Spinal cord (tissue), 10 donors: ENCODE measurements around the gene TTC38. TPM values are rescaled to one million over a fixed set of nuclear protein-coding genes. Genes with fewer than 3 reads are reported as not detected.

Source experiments
- DNase-seq, 6 donors: peaks; one replicate each; pipeline versions ENCODE4 v3.0.0 to v3.0.0-alpha.2; 2013 to 2015; ENCODE audit warnings: low spot score in 6 of 6, low read depth in 4 of 6
- H3K27ac ChIP-seq: one replicate; pipeline ENCODE4 v1.5.1; 2013; ENCODE audit warnings: low read depth, low read length, control low read depth
- H3K27me3 ChIP-seq: one replicate; pipeline ENCODE4 v1.6.1; 2013; ENCODE audit warnings: low read length; ENCODE audit not compliant: control insufficient read depth, insufficient read depth
- H3K36me3 ChIP-seq: one replicate; pipeline ENCODE4 v1.6.1; 2013; ENCODE audit warnings: low read length; ENCODE audit not compliant: control insufficient read depth, insufficient read depth
- H3K4me1 ChIP-seq: one replicate; pipeline ENCODE4 v1.6.1; 2013; ENCODE audit warnings: low read length; ENCODE audit not compliant: control insufficient read depth, insufficient read depth
- H3K4me3 ChIP-seq: one replicate; pipeline ENCODE4 v1.5.1; 2013; ENCODE audit warnings: low read depth, low read length, control low read depth
- H3K9me3 ChIP-seq: one replicate; pipeline ENCODE4 v1.6.1; 2013; ENCODE audit warnings: low read length; ENCODE audit not compliant: control insufficient read depth, insufficient read depth
- WGBS: methylation state at CpG from one replicate; pipeline ENCODE4 v1.1.5; 2013; ENCODE audit warnings: missing lambda C conversion rate; ENCODE audit not compliant: insufficient coverage; 5-methylcytosine and 5-hydroxymethylcytosine counted together
- polyA plus RNA-seq, 2 donors: library from polyadenylated mRNA; unstranded; fragments of 120-200 nt; gene quantifications; one replicate each; pipeline ENCODE4 v1.2.1, GENCODE V29; 2013; ENCODE audit not compliant: insufficient read length in 2 of 2
- total RNA-seq, 2 donors: library from RNA; depleted of rRNA in 1 of 2; stranded (reverse); fragments of 120-200 nt in 1 of 2; fragments of >200 nt in 1 of 2; gene quantifications; one replicate each; pipeline versions ENCODE4 v1.2.3 to v1.2.4, GENCODE V29; 2013 to 2014
- donor health status: healthy.

Gene TTC38
- total and polyA plus RNA-seq, 4 donors = 15.6 to 33.1 (median 27.3) TPM

DNA sequence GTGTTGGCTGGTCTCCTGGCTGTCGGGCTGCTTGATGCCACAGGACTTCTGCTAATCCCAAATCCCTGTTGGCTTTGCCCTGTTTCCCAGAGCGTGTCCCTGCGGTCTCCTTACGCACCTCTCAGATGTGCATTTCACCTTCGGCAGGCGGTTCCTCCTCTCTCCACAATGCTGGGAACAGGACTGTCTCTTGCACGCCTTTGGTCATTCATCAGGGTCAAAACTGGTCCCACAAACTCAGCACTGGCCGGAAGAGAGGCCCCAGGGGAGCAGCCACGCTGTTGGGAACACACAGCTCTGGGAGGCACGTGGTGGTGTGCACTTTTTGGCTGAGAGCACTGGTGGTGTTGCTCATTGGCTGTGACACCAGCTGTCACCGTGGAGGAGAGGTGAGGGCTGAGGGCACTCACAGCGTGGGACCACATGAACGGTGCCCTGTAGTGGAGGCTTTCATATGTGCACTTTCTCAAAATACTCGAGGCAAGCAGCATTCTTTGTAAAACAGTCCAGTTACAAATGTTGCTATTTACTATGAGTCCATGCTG, 52.4 kb downstream of the TTC38 start:
- Histone ChIP-seq H3K27ac (no peak overlapping the region), H3K27me3 (no peaks in the 10 kb centered on the region), H3K4me1 (no peaks in the 10 kb centered on the region), H3K36me3 (peaks cover 62% of the 10 kb centered on the region), H3K4me3 (no peak overlapping the region), H3K9me3 (no peaks in the 10 kb centered on the region)
- no peak for DNase-seq
- WGBS = 92% methylated on average over 14 of the region's 14 CpGs

DNA sequence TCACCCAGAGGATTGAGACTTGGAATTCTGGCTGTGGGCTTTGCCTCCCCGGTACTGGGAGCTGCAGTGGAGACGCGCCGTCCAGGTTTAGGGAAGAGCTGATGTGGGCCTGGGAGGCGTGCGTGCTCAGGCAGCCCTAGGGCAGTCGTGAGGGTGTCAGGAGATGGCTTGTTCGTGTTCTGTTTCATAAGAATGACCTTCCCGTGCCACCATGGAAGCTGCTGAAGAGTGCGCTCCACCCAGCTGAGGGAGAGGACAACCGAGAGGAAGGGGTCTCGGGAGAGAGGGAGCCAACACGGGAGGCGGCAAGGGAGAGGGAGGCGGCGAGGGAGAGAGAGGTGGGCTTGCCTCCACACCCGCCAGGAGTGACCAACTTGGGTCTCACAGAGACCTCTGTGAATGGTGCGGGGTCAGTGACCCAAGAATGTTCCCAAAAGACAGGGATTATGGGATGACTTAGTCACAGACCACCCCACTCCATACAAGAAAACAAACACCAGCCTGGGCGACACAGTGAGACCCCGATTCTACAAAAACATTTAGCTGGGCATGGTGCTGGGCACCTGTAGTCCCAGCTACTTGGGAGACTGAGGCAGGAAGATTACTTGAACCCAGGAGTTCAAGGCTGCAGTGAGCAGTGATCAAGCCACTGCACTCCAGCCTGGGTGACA, 53.0 kb downstream of the TTC38 start:
- Histone ChIP-seq H3K4me3 (no peak overlapping the region), H3K27ac (no peak overlapping the region), H3K27me3 (no peaks in the 10 kb centered on the region), H3K9me3 (no peaks in the 10 kb centered on the region), H3K4me1 (no peaks in the 10 kb centered on the region), H3K36me3 (peaks cover 65% of the 10 kb centered on the region)
- WGBS = 97% methylated on average over 19 of the region's 20 CpGs
- no peak for DNase-seq

DNA sequence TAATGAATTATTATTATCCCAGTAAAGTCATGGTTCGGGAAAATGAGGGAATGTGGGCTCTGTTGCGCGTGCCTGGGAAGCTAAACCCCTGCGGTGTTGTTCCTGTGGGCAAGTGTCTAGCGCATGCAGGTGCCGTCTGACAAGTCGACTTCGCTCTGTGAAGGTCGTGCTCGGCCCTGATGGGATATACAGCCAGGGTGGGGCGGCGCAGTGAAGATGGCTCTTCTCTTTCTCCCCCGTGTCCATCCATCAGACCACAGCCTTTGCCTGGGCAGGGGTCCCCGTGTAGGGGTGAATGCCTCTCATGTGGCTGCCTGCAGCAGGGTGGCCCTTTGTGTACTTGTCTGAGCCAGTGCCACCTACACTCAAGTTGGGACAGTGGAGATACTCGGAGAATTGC, 54.9 kb downstream of the TTC38 start:
- DNase-seq = no peak
- H3K27ac ChIP-seq = no peak overlapping the region
- no peaks in the 10 kb centered on the region for H3K4me1 ChIP-seq
- H3K27me3 ChIP-seq = no peaks in the 10 kb centered on the region
- no peak overlapping the region for H3K4me3 ChIP-seq
- 97% methylated on average over 15 of the region's 15 CpGs for WGBS
- peaks cover 66% of the 10 kb centered on the region for H3K36me3 ChIP-seq
- no peaks in the 10 kb centered on the region for H3K9me3 ChIP-seq

DNA sequence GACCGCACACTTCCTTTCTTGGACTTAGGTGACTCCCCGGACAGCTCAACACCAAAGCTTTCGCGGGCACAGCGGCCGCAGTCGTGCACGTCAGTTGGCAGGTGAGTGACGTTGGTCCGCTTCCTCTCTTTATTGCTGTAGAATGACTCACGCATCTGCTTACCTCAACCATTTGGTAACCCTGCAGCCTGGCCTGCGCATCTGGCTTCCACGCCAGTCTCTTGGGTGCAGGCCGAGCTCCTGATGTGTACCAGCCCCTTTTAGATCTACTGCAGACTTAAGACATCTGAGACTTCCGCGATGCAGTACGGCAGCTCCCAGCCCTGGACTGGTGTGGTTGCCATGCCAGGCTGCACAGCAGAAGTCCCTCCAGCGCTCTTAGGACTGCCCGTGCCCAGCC, 55.4 kb downstream of the TTC38 start:
- 97% methylated on average over 19 of the region's 19 CpGs for WGBS
- no peaks in the 10 kb centered on the region for H3K9me3 ChIP-seq
- H3K4me1 ChIP-seq = no peaks in the 10 kb centered on the region
- no peaks in the 10 kb centered on the region for H3K27me3 ChIP-seq
- H3K27ac ChIP-seq = no peak overlapping the region
- peaks cover 65% of the 10 kb centered on the region for H3K36me3 ChIP-seq
- no peak for DNase-seq
- H3K4me3 ChIP-seq = no peak overlapping the region

DNA sequence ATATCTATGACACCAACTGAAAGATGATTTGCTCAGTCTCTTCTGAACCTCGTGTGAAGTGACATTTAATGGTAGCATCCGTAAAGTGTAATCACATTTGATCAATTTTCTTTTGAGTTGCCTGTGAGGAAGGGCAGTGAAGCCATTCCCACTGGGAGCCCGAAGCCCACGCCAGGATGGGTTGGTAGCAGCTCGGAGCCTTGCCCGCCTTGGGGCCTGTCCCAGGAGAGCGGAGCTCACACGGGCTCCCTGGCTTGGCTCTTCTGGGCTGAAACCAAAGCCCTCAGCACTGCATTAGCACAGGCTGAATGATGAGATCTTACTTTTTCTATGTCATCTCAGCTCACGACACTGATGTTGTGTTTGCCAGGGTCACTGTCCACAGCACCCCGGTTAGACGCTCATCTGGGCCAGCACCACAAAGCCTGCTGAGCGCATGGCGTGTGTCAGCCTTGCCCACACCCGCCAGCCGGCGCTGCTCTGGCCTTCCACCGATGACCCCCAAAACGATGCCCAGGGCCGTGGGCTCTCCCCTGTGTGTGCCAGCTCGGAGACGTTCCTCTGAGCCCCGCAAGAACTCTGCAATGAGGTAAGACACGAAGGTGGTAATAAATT, 58.4 kb downstream of the TTC38 start:
- H3K27ac ChIP-seq = no peak overlapping the region
- no peaks in the 10 kb centered on the region for H3K4me1 ChIP-seq
- WGBS = 98% methylated on average over 23 of the region's 23 CpGs
- DNase-seq = no peak
- no peaks in the 10 kb centered on the region for H3K9me3 ChIP-seq
- no peak overlapping the region for H3K4me3 ChIP-seq
- no peaks in the 10 kb centered on the region for H3K27me3 ChIP-seq
- H3K36me3 ChIP-seq = peaks cover 62% of the 10 kb centered on the region

DNA sequence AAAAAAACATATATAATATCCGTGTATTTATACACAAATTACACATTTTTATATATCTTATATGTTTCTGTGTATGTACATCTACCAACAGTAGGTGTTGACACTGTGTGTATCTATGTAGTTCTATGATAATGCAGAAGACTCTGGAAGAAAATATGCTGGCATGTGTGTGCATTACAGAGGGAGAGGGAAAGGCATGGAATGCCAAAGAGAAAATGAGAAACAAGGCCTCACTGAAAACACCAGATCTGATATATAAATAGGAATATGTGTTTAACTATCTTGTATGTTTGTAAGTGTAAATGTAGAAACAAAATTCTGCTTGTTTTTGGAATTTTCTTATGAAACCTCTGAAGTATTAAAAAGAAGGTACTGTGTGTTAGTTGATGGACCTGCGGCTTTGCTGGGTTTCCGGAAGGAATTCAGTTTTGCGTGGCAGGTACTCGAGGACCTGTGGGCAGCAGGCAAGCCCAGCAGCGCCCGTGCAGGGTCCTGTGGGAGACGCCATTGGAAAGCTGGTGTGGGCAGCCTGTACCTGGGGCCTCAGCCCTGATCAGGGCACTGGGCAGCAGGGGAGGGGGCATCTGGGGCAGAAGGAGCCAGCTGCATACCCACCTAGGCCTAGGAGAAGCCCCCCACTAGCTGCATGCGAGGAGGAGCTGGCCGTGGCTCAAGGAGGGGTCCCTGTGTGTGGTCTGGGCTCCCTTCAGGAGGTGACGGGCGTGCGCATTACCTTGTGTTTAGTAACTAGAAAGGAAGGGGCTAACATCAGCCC, 60.1 kb downstream of the TTC38 start:
- 100% methylated on average over 7 of the region's 13 CpGs for WGBS
- no peaks in the 10 kb centered on the region for H3K27me3 ChIP-seq
- H3K36me3 ChIP-seq = peaks cover 63% of the 10 kb centered on the region
- no peaks in the 10 kb centered on the region for H3K9me3 ChIP-seq
- DNase-seq = peak in 1 of 6 donors; percentile 43
- H3K4me3 ChIP-seq = no peak overlapping the region
- H3K27ac ChIP-seq = no peak overlapping the region
- no peaks in the 10 kb centered on the region for H3K4me1 ChIP-seq

DNA sequence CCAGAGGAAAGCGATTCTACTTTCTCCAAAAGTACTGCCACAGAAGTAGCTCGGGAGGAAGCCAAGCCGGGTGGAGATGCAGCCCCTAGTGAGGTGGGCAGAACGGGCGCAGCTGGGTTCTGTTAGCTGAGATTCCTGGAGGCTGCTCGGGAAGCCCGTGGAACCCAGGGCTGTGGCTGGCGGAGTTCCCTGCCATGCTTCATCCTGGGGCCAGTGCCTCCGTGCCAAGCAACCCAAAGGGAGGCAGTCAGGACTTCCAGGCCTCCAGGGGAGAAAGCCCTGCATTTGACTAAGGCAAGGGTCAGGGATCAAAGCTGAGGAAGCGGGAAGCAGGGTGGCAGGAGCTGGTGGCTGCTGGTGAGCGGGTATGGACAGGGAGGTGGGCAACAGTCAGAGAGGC, 61.0 kb downstream of the TTC38 start:
- WGBS = 91% methylated on average over 11 of the region's 11 CpGs
- Histone ChIP-seq H3K36me3 (peaks cover 55% of the 10 kb centered on the region), H3K4me1 (no peaks in the 10 kb centered on the region), H3K9me3 (no peaks in the 10 kb centered on the region), H3K4me3 (no peak overlapping the region), H3K27me3 (no peaks in the 10 kb centered on the region), H3K27ac (no peak overlapping the region)
- DNase-seq = no peak

DNA sequence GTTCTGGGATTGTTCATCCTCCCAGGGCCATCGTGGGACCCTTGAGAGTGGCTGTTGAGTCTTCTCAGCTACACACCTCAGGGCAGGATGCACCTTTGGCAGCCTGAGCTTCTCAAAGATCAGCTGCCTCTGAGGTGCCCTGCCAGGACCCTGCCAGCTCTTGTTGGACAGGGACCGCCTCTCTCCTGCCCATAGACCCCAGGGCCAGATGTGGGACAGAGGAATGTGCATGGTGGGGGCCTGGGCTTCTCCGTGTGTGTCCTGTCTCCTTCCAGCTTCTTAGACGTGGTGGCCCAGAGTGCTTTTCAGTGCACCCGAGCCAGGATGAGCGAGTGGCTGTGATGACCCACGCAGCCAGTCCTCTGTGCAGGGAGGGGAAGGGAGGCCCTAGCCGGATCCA, 61.8 kb downstream of the TTC38 start:
- no peak overlapping the region for H3K4me3 ChIP-seq
- DNase-seq = no peak
- H3K9me3 ChIP-seq = no peaks in the 10 kb centered on the region
- no peaks in the 10 kb centered on the region for H3K4me1 ChIP-seq
- no peaks in the 10 kb centered on the region for H3K27me3 ChIP-seq
- 96% methylated on average over 4 of the region's 8 CpGs for WGBS
- H3K36me3 ChIP-seq = peaks cover 50% of the 10 kb centered on the region
- H3K27ac ChIP-seq = no peak overlapping the region

DNA sequence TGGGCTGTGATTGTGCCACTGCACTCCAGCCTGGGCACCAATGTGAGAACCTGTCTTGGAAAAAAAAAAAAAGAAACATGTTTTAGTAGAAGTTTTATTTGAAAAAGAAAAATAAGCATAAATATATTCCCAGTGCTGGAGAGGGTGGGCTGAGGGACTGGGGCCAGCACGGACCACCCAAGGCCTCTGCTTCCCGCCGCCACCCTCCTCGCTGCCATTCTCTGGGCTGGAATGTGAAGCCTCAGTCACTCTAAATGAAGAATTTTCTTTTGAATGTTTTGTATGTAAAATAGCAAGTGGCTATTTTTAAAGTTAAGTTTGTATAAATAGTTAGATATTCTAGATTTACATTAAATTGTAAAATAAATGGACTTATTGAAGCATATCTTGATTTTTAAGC, 62.6 kb downstream of the TTC38 start:
- H3K27me3 ChIP-seq = no peaks in the 10 kb centered on the region
- 100% methylated on average over 3 of the region's 4 CpGs for WGBS
- DNase-seq = no peak
- peaks cover 46% of the 10 kb centered on the region for H3K36me3 ChIP-seq
- H3K27ac ChIP-seq = no peak overlapping the region
- peaks cover 7% of the 10 kb centered on the region for H3K4me1 ChIP-seq
- H3K9me3 ChIP-seq = no peaks in the 10 kb centered on the region
- H3K4me3 ChIP-seq = no peak overlapping the region
